DMS79 (cell line): ENCODE measurements around the gene TSSK3.

ENCODE experiments used
- DNase-seq: peaks from one replicate; lab custom pipeline; 2025; lab: John Stamatoyannopoulos, UW

The TSSK3 gene

GRCh38 chr1:32400876-32401631, 38.7 kb downstream of the TSSK3 start:
- peak; percentile 69 for DNase-seq

- no peak for DNase-seq
Measured at GRCh38 chr1:32404946-32405345, 42.6 kb downstream of the TSSK3 start.

DNA sequence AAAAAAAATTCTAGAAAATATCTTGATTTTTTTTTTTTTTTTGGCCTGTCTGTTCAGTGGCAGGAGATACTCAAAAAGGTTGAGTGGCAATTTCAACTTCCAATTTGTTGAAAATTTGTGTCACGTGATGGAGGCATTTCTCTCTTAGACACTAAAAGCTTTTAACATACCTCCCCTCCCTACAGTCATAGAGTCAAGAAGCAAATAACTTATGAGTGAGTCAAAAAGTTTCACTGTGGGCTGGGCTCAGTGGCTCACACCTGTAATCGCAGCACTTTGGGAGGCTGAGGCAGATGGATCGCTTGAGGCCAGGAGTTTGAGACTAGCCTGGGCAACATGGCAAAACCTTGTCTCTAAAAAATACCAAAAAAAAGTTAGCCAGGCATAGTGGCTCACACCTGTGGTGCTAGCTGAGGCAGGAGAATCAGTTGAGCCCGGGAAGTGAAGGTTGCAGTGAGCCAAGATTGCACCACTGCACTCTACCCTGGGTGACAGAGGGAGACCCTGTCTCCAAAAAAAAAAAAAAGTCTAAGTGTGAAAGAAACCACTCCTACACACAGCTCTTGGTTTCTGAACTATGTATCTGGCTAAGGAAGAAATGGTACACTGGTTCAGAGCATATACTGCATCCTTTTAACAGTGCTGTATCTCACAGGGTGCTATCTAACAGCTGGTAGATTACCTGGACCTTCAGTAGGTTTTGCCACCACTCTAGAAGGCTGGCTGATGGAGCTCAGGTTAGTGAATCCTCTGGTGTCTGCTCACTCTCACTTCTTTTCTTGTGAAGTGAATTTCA, 43.5 kb downstream of the TSSK3 start:
- DNase-seq: no peak

GRCh38 chr1:32406629-32407111, 44.3 kb downstream of the TSSK3 start:
- no peak for DNase-seq

- DNase-seq: no peak
Measured at GRCh38 chr1:32411261-32411660, 48.9 kb downstream of the TSSK3 start.

GRCh38 chr1:32413507-32414185, 51.3 kb downstream of the TSSK3 start:
- no peak for DNase-seq
